ENCODE results near the gene OMP.

DNA sequence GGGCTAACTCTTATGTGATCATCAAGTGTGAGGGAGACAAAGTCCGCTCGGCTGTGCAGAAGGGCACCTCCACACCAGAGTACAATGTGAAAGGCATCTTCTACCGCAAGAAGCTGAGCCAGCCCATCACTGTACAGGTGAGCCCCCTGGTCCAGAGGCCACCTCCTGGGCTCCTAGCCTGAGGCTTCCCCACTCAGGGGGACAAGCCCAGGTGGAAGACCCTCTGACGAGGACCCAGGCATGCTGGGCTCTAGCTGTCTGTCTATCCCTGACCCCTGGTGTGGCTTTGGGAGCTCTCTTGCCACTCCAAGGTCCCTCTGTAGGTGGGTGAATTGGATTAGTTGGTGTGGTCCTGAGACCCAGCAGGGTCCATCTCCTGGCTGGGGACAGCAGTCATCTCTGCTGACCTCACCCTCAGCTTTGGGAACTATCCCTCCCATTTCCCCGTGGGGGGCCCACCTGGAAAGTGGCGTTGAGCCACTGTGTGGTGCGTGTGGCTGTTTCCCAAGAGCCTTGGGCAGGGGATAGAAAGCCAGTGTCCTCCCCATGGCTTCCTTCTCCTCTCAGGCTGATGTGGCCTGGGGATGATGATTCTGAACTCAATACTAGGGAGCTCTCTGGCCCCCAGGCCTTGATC is 20.1 kb downstream of the OMP start:
- TF ChIP-seq, protein P1, sequence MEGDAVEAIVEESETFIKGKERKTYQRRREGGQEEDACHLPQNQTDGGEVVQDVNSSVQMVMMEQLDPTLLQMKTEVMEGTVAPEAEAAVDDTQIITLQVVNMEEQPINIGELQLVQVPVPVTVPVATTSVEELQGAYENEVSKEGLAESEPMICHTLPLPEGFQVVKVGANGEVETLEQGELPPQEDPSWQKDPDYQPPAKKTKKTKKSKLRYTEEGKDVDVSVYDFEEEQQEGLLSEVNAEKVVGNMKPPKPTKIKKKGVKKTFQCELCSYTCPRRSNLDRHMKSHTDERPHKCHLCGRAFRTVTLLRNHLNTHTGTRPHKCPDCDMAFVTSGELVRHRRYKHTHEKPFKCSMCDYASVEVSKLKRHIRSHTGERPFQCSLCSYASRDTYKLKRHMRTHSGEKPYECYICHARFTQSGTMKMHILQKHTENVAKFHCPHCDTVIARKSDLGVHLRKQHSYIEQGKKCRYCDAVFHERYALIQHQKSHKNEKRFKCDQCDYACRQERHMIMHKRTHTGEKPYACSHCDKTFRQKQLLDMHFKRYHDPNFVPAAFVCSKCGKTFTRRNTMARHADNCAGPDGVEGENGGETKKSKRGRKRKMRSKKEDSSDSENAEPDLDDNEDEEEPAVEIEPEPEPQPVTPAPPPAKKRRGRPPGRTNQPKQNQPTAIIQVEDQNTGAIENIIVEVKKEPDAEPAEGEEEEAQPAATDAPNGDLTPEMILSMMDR (IDR thresholded peaks at IDR 0.05): no peak
- TF ChIP-seq POLR2A (IDR thresholded peaks at IDR 0.05): no peak
